Measurements from ENCODE around the gene LRP6. TPM values are rescaled to one million over a fixed set of nuclear protein-coding genes. Genes with fewer than 3 reads are reported as not detected.

The LRP6 gene
- total RNA-seq, 1 experiment from 2014 or later = 45.5 TPM

GRCh38 chr12:12195516-12195915 lies 71.3 kb downstream of the LRP6 start:
- Histone ChIP-seq H3K9me3 (ENCODE audit: insufficient read depth, low read depth) (peaks cover 6% of the 10 kb centered on the region; the same call in 1 of the 2 replicates), H3K4me2 (no peak overlapping the region), H3K36me3 (ENCODE audit: low read depth) (peaks cover 11% of the 10 kb centered on the region; the same call in 1 of the 2 replicates), H4K20me1 (ENCODE audit: insufficient read depth) (no peaks in the 10 kb centered on the region), H3K4me1 (replicated peaks; ENCODE audit: insufficient read depth) (0 out of 2 replicates have a peak, but pooled peaks cover 7% of the 10 kb centered on the region), H3K9me2 (ENCODE audit: insufficient read depth) (no peaks in the 10 kb centered on the region), H3K79me2 (ENCODE audit: low read depth) (peaks cover 22% of the 10 kb centered on the region), H3K27me3 (ENCODE audit: insufficient read depth, low read depth) (no peaks in the 10 kb centered on the region), H3K4me3 (no peak overlapping the region), H3K27ac (no peak overlapping the region), H2AFZ (no peak overlapping the region), H3F3A (ENCODE audit: insufficient read depth, low read depth) (peaks cover 11% of the 10 kb centered on the region; the same call in 1 of the 2 replicates)
- no peak for DNase-seq
- ChIA-PET CTCF (no interaction called here), POLR2A (ENCODE audit: unreplicated experiment) (no interaction called here)
- intact Hi-C loops (cut with micrococcal nuclease; ENCODE audit: unreplicated experiment) = no loop called here
- TF ChIP-seq CTCF (conservative IDR thresholded peaks at IDR 0.05) = no peak
- TF ChIP-seq EZH2 (IDR thresholded peaks at IDR 0.05; ENCODE audit: low read depth) = no peak
- no TSS peak for BruUV-seq (replicated peaks)

- Histone ChIP-seq H3K4me3 (no peak overlapping the region), H2AFZ (no peak overlapping the region), H3K36me3 (ENCODE audit: low read depth) (peaks cover 11% of the 10 kb centered on the region; the same call in 1 of the 2 replicates), H3F3A (ENCODE audit: insufficient read depth, low read depth) (peaks cover 11% of the 10 kb centered on the region; the same call in 1 of the 2 replicates), H3K27me3 (ENCODE audit: insufficient read depth, low read depth) (no peaks in the 10 kb centered on the region), H3K9me3 (ENCODE audit: insufficient read depth, low read depth) (peaks cover 6% of the 10 kb centered on the region; the same call in 1 of the 2 replicates), H3K79me2 (ENCODE audit: low read depth) (peaks cover 22% of the 10 kb centered on the region), H3K27ac (no peak overlapping the region), H3K9me2 (ENCODE audit: insufficient read depth) (no peaks in the 10 kb centered on the region), H3K4me1 (replicated peaks; ENCODE audit: insufficient read depth) (0 out of 2 replicates have a peak, but pooled peaks cover 7% of the 10 kb centered on the region), H3K4me2 (no peak overlapping the region), H4K20me1 (ENCODE audit: insufficient read depth) (no peaks in the 10 kb centered on the region)
- POLR2A ChIA-PET (ENCODE audit: unreplicated experiment) = no interaction called here
- TF ChIP-seq CTCF (conservative IDR thresholded peaks at IDR 0.05) = no peak
- no peak for TF ChIP-seq EZH2 (IDR thresholded peaks at IDR 0.05; ENCODE audit: low read depth)
- BruUV-seq (replicated peaks) = no TSS peak
- intact Hi-C loops (cut with micrococcal nuclease; ENCODE audit: unreplicated experiment) = no loop called here
- CTCF ChIA-PET = no interaction called here
- DNase-seq = no peak
Observed at GRCh38 chr12:12195081-12195480, 71.8 kb downstream of the LRP6 start.

GRCh38 chr12:12194206-12194605 lies 72.6 kb downstream of the LRP6 start:
- peaks cover 11% of the 10 kb centered on the region; the same call in 1 of the 2 replicates for H3F3A ChIP-seq (ENCODE audit: insufficient read depth, low read depth)
- no peaks in the 10 kb centered on the region for H3K9me2 ChIP-seq (ENCODE audit: insufficient read depth)
- peaks cover 2% of the 10 kb centered on the region; the same call in 1 of the 2 replicates for H4K20me1 ChIP-seq (ENCODE audit: insufficient read depth)
- no peak overlapping the region for H3K4me2 ChIP-seq
- intact Hi-C loops (cut with micrococcal nuclease; ENCODE audit: unreplicated experiment) = no loop called here
- H3K36me3 ChIP-seq (ENCODE audit: low read depth) = peaks cover 7% of the 10 kb centered on the region; the same call in 1 of the 2 replicates
- peaks cover 6% of the 10 kb centered on the region; the same call in 1 of the 2 replicates for H3K9me3 ChIP-seq (ENCODE audit: insufficient read depth, low read depth)
- TF ChIP-seq CTCF (conservative IDR thresholded peaks at IDR 0.05) = no peak
- TF ChIP-seq EZH2 (IDR thresholded peaks at IDR 0.05; ENCODE audit: low read depth) = no peak
- DNase-seq = peak in 1 of 2 experiments; percentile 65
- peaks cover 22% of the 10 kb centered on the region for H3K79me2 ChIP-seq (ENCODE audit: low read depth)
- H3K27ac ChIP-seq = no peak overlapping the region
- no peak overlapping the region for H2AFZ ChIP-seq
- no TSS peak for BruUV-seq (replicated peaks)
- H3K4me1 ChIP-seq (replicated peaks; ENCODE audit: insufficient read depth) = 0 out of 2 replicates have a peak, but pooled peaks cover 7% of the 10 kb centered on the region
- CTCF ChIA-PET = interaction anchor here (0.6 kb wide), 1 partner anchor 791 kb away, joined by 10 read pairs; no protein-coding TSS in a partner anchor
- POLR2A ChIA-PET (ENCODE audit: unreplicated experiment) = interaction anchor here (0.7 kb wide), 1 partner anchor 137 kb away, joined by 8 read pairs; no protein-coding TSS in a partner anchor
- H3K27me3 ChIP-seq (ENCODE audit: insufficient read depth, low read depth) = no peaks in the 10 kb centered on the region
- no peak overlapping the region for H3K4me3 ChIP-seq

Measured in PC-9 (cell line).